Heart right ventricle (tissue), 16 donors: ENCODE results near the gene CD3E. TPM values are rescaled to one million over a fixed set of nuclear protein-coding genes. Genes with fewer than 3 reads are reported as not detected.

Source experiments
- ATAC-seq, 8 donors: fragments of 200-7000 bp; cut with Tn5 transposase; one replicate each; pipeline ENCODE4 v1.9.1; 2020; ENCODE audit warnings: mild to moderate bottlenecking in 8 of 8, moderate library complexity in 8 of 8, moderate number of reproducible peaks in 1 of 8
- DNase-seq, 2 donors: peaks; one replicate each; pipeline ENCODE4 v3.0.0-alpha.2; 2020
- H3K27ac ChIP-seq, 10 donors: fragments of 200-600 bp; sonication (generic) in 2 of 10; one replicate each; pipeline versions ENCODE4 v1.5.0 to v1.8.0; 2020 to 2022; ENCODE audit warnings: mild to moderate bottlenecking in 3 of 10
- H3K27me3 ChIP-seq, 7 donors: fragments of 200-600 bp; one replicate each; pipeline ENCODE4 v1.8.0; 2021 to 2022; ENCODE audit warnings: mild to moderate bottlenecking in 2 of 7
- H3K36me3 ChIP-seq, 9 donors: fragments of 200-600 bp; sonication (generic) in 1 of 9; one replicate each; pipeline versions ENCODE4 v1.5.0 to v1.8.0; 2020 to 2022; ENCODE audit warnings: mild to moderate bottlenecking in 2 of 9
- H3K4me1 ChIP-seq, 9 donors: fragments of 200-600 bp; sonication (generic) in 1 of 9; one replicate each; pipeline versions ENCODE4 v1.5.0 to v1.8.0; 2020 to 2022; ENCODE audit warnings: mild to moderate bottlenecking in 4 of 9
- H3K4me3 ChIP-seq, 10 donors: fragments of 200-600 bp; sonication (generic) in 2 of 10; one replicate each; pipeline versions ENCODE4 v1.5.0 to v1.8.0; 2020 to 2022; ENCODE audit warnings: mild to moderate bottlenecking in 7 of 10, moderate library complexity in 2 of 10
- H3K9me3 ChIP-seq, 11 donors: fragments of 200-600 bp in 10 of 11; sonication (generic) in 2 of 11; one replicate each; pipeline versions ENCODE4 v1.5.0 to v1.8.0; 2013 to 2022; ENCODE audit warnings: mild to moderate bottlenecking in 2 of 11, control low read depth in 1 of 11, moderate library complexity in 1 of 11
- CTCF ChIP-seq, 9 donors: fragments of 200-600 bp; sonication (generic) in 2 of 9; IDR thresholded peaks; one replicate each; pipeline versions ENCODE4 v1.5.0 to v1.8.0; 2021 to 2022; ENCODE audit warnings: antibody characterized with exemption in 9 of 9, mild to moderate bottlenecking in 5 of 9, moderate library complexity in 1 of 9
- WGBS, 2 donors: extraction: QIAGEN DNeasy Blood & Tissue Kit; methylation state at CpG; one replicate each; pipeline ENCODE4 v1.1.7; 2013; ENCODE audit warnings: inconsistent platforms in 1 of 2; 5-methylcytosine and 5-hydroxymethylcytosine counted together
- intact Hi-C, 10 donors: fragments of 100-400 bp; cut with DNase I; formaldehyde crosslinking; loops; one replicate each; pipeline versions ENCODE4 v1.11.1 to v1.14.2; 2022
- polyA plus RNA-seq, 2 donors: library from polyadenylated mRNA; stranded (reverse); fragments of 200-250 nt; gene quantifications; one replicate each; pipeline ENCODE4 v1.2.3, GENCODE V29; 2013
- total RNA-seq, 10 donors: library from RNA; stranded (reverse); fragmentation: NEBNext Ultra II Directional in 3 of 10; extraction: Animal tissue kit (Norgen Biotek cat#: 25700) in 3 of 10; gene quantifications; one replicate each; pipeline versions ENCODE4 v1.2.1 to v1.2.4, GENCODE V29; 2021 to 2023
- donor health status: Arrhythmogenic right ventricular cardiomyopathy.
- donor health status: ischemic (EF 13 %, LVEDD 7.1; RV severe dilation, severe dysfunction).
- donor health status: healthy with polysubstance abuse.
- donor health status: DM: no; HTN: yes; CAD: no.
- donor health status: DM: no; HTN: no; CAD: no.
- donor health status: ischemic (EF 25% LVEDD 6.9; RV normal size, moderate dysfunction).
- donor health status: ischemic (EF 25% LVEDD 5.7; RV mildly dilated, moderate dysfunction).
- donor health status: healthy.
- donor health status: DM: yes; HTN: yes; CAD: no.
- donor health status: Ischemic cardiomyopathy.
- donor health status: ischemic (EF 35%, LVEDD 5.7; RV mildly dilated, moderate dysfunction).
- donor health status: nonischemic (EF 11% LVEDD 7.7; RV severe dilation, severe dysfunction).
- donor health status: DM: yes; HTN: yes; CAD: no.
- donor health status: PGD.
- donor health status: ischemic (EF 29% LVEDD 5.4; RV normal size, mild dysfunction).
- donor health status: nonischemic (EF 23%, LVEDD 6.1; RV moderate dilation, normal function).

CD3E gene
- total and polyA plus RNA-seq, 12 donors: 0.17 to 12.2 (median 0.59) TPM; not detected in 2

GRCh38 chr11:118320515-118320914, 16.0 kb downstream of the CD3E start:
- no peak for TF ChIP-seq CTCF (IDR thresholded peaks at IDR 0.05)

GRCh38 chr11:118321386-118322082, 17.0 kb downstream of the CD3E start:
- no peak for DNase-seq
- Histone ChIP-seq H3K36me3 (no peaks in the 10 kb centered on the region), H3K27me3 (peaks cover 0 to 17% (median 0%) of the 10 kb centered on the region in 7 donors), H3K4me3 (no peak overlapping the region), H3K27ac (no peak overlapping the region), H3K9me3 (no peaks in the 10 kb centered on the region), H3K4me1 (peaks cover 0 to 45% (median 6%) of the 10 kb centered on the region in 9 donors)
- intact Hi-C loops: no loop called here
- ATAC-seq: peak in 2 of 8 donors; percentile 26 to 40
- 61 to 82% methylated on average over 5 of the region's 5 CpGs for WGBS, 2 donors
- no peak for TF ChIP-seq CTCF (IDR thresholded peaks at IDR 0.05)

More at GRCh38 chr11:118320515-118320914, 16.0 kb downstream of the CD3E start:
- 87 to 94% methylated on average over 3 of the region's 3 CpGs for WGBS, 2 donors
- peaks cover 0 to 10% (median 0%) of the 10 kb centered on the region in 7 donors for H3K27me3 ChIP-seq
- peaks cover 0 to 55% (median 13%) of the 10 kb centered on the region in 9 donors for H3K4me1 ChIP-seq
- intact Hi-C loops: no loop called here
- no peak overlapping the region for H3K4me3 ChIP-seq
- ATAC-seq (no peak), DNase-seq (no peak)
- no peak overlapping the region for H3K27ac ChIP-seq
- no peaks in the 10 kb centered on the region for H3K36me3 ChIP-seq
- H3K9me3 ChIP-seq: no peaks in the 10 kb centered on the region

- no peak for TF ChIP-seq CTCF (IDR thresholded peaks at IDR 0.05)
- no peak for ATAC-seq
- Histone ChIP-seq H3K27me3 (peaks cover 0 to 14% (median 0%) of the 10 kb centered on the region in 7 donors), H3K27ac (no peak overlapping the region), H3K4me1 (peaks cover 0 to 33% (median 0%) of the 10 kb centered on the region in 9 donors), H3K36me3 (no peaks in the 10 kb centered on the region), H3K4me3 (no peak overlapping the region), H3K9me3 (no peaks in the 10 kb centered on the region)
- intact Hi-C loops: no loop called here
- no peak for DNase-seq
- WGBS, 2 donors: 94 to 97% methylated on average over 19 of the region's 19 CpGs
Measured at GRCh38 chr11:118322721-118323120, 18.2 kb downstream of the CD3E start.

- no peaks in the 10 kb centered on the region for H3K36me3 ChIP-seq
- DNase-seq (no peak), ATAC-seq (no peak)
- H3K27me3 ChIP-seq: peaks cover 0 to 14% (median 0%) of the 10 kb centered on the region in 7 donors
- no peak overlapping the region for H3K4me3 ChIP-seq
- H3K9me3 ChIP-seq: no peaks in the 10 kb centered on the region
- no peak overlapping the region for H3K27ac ChIP-seq
- peaks cover 0 to 7% (median 0%) of the 10 kb centered on the region in 9 donors for H3K4me1 ChIP-seq
- TF ChIP-seq CTCF (IDR thresholded peaks at IDR 0.05): no peak
- intact Hi-C loops: no loop called here
Measured at GRCh38 chr11:118325283-118325682, 20.8 kb downstream of the CD3E start.
